Common myeloid progenitor, CD34-positive (primary cell): ENCODE data around the gene ITGA7.

ENCODE experiments used
- CTCF ChIA-PET: fragments of 350-600 bp; sonication (Branson Sonifier 250); formaldehyde crosslinking; loops from one replicate; lab custom pipeline; 2021; ENCODE audit warnings: antibody characterized with exemption; lab: Charles Lee
- POLR2A ChIA-PET: fragments of 350-600 bp; sonication (Branson Sonifier 250); formaldehyde crosslinking; loops from one replicate; lab custom pipeline; 2021; ENCODE audit warnings: antibody characterized with exemption; lab: Charles Lee
- DNase-seq, 3 donors: peaks; one replicate each; pipeline versions ENCODE4 v3.0.0 to v3.0.0-alpha.2; 2013
- H3K27ac ChIP-seq, 2 experiments: 1 replicate in 1 of 2; 2 replicates in 1 of 2; pipeline ENCODE4 v1.7.0; 2013; ENCODE audit warnings: inconsistent platforms in 2 of 2, low read length in 2 of 2, mild to moderate bottlenecking in 2 of 2, low read depth in 1 of 2, moderate library complexity in 1 of 2; ENCODE audit not compliant: severe bottlenecking in 2 of 2, insufficient read depth in 1 of 2, poor library complexity in 1 of 2
- H3K27me3 ChIP-seq, 5 experiments: replicated peaks in 2 of 5; 1 replicate in 3 of 5; 2 replicates in 2 of 5; pipeline versions ENCODE4 v1.6.1 to v1.7.0; 2013; ENCODE audit warnings: low read length in 4 of 5, mild to moderate bottlenecking in 2 of 5, moderate library complexity in 2 of 5, inconsistent platforms in 1 of 5; ENCODE audit not compliant: insufficient read depth in 5 of 5, control insufficient read depth in 4 of 5
- H3K36me3 ChIP-seq, 4 experiments: 1 replicate in 2 of 4; 2 replicates in 2 of 4; pipeline versions ENCODE4 v1.6.1 to v1.7.0; 2013; ENCODE audit warnings: low read length in 3 of 4, control low read depth in 1 of 4, mild to moderate bottlenecking in 1 of 4; ENCODE audit not compliant: control insufficient read depth in 4 of 4, insufficient read depth in 4 of 4
- H3K4me1 ChIP-seq, 4 experiments: 1 replicate in 3 of 4; 2 replicates in 1 of 4; pipeline versions ENCODE4 v1.6.1 to v1.7.1; 2013; ENCODE audit warnings: low read length in 3 of 4, mild to moderate bottlenecking in 3 of 4, control low read depth in 1 of 4, inconsistent platforms in 1 of 4, moderate library complexity in 1 of 4; ENCODE audit not compliant: control insufficient read depth in 4 of 4, insufficient read depth in 4 of 4; ENCODE audit errors: control extremely low read depth in 1 of 4
- H3K4me3 ChIP-seq, 7 experiments: 1 replicate in 4 of 7; 2 replicates in 3 of 7; pipeline versions ENCODE4 v1.5.1 to v1.7.0; 2013; ENCODE audit warnings: mild to moderate bottlenecking in 7 of 7, low read length in 6 of 7, moderate library complexity in 6 of 7, inconsistent platforms in 2 of 7, low read depth in 2 of 7, control low read depth in 1 of 7; ENCODE audit not compliant: insufficient read depth in 4 of 7, control insufficient read depth in 1 of 7; ENCODE audit errors: extremely low read depth in 1 of 7
- H3K9me3 ChIP-seq, 5 experiments: 1 replicate in 4 of 5; 2 replicates in 1 of 5; pipeline versions ENCODE4 v1.6.1 to v1.7.1; 2013; ENCODE audit warnings: low read length in 4 of 5, mild to moderate bottlenecking in 2 of 5, inconsistent platforms in 1 of 5, low read depth in 1 of 5, moderate library complexity in 1 of 5; ENCODE audit not compliant: control insufficient read depth in 4 of 5, insufficient read depth in 2 of 5; ENCODE audit errors: control extremely low read depth in 1 of 5
- WGBS: methylation state at CpG from one replicate; pipeline ENCODE4 v1.1.5; 2013; ENCODE audit not compliant: insufficient coverage; 5-methylcytosine and 5-hydroxymethylcytosine counted together

ITGA7 gene

DNA sequence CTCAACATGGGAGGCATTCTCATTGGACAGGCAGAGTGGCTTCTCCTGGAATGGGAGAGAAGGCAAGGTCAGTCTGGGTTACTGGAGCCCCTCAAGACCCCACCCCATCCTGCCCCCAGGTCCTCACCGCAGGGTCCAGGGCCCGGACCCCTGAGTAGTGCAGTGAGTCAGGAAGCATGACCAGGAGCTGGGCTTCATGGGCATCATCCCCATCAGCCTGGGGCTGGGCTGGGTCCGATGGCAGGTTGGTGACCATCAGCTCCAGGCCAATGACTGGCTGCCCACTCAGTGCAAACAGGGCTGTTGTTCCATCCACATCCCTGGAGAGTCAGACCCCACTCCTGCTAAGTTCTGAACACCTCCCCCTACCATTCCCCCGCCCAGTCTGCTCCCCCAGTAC lies 13.1 kb downstream of the ITGA7 start:
- DNase-seq, result no peak
- H3K4me3 ChIP-seq, result no peak overlapping the region
- H3K27ac ChIP-seq, result no peak overlapping the region
- H3K4me1 ChIP-seq, result no peaks in the 10 kb centered on the region
- CTCF ChIA-PET, result interaction anchor here (1.4 to 4.0 kb wide), 2 partner anchors 11 to 25 kb away, joined by 6 to 19 read pairs; no protein-coding TSS in a partner anchor
- no peaks in the 10 kb centered on the region for H3K9me3 ChIP-seq
- WGBS, result 97% methylated on average over 3 of the region's 4 CpGs
- POLR2A ChIA-PET, result no interaction called here
- H3K36me3 ChIP-seq, result no peaks in the 10 kb centered on the region
- no peaks in the 10 kb centered on the region for H3K27me3 ChIP-seq

DNA sequence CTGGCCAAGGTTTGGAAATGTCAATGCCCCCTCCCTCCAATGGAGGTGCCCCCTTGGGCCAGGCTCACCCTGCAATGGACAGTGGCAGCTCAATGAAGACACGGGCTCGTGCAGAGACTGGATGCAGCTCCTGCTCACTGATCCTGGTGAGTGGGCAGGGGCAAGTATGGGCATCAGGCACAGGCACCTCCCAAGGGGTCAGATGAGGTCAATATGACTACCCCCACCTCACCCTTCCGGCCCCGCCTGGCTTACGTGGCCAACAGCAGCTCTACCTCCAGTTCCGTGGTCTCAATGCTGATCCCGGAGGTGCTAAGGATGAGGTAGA lies 13.6 kb downstream of the ITGA7 start:
- Histone ChIP-seq H3K36me3 (no peaks in the 10 kb centered on the region), H3K27ac (no peak overlapping the region), H3K9me3 (no peaks in the 10 kb centered on the region), H3K4me3 (no peak overlapping the region), H3K4me1 (no peaks in the 10 kb centered on the region), H3K27me3 (no peaks in the 10 kb centered on the region)
- WGBS, result 100% methylated on average over 2 of the region's 7 CpGs
- POLR2A ChIA-PET, result no interaction called here
- CTCF ChIA-PET, result interaction anchor here (1.4 to 4.0 kb wide), 2 partner anchors 11 to 24 kb away, joined by 6 to 19 read pairs; no protein-coding TSS in a partner anchor
- no peak for DNase-seq

DNA sequence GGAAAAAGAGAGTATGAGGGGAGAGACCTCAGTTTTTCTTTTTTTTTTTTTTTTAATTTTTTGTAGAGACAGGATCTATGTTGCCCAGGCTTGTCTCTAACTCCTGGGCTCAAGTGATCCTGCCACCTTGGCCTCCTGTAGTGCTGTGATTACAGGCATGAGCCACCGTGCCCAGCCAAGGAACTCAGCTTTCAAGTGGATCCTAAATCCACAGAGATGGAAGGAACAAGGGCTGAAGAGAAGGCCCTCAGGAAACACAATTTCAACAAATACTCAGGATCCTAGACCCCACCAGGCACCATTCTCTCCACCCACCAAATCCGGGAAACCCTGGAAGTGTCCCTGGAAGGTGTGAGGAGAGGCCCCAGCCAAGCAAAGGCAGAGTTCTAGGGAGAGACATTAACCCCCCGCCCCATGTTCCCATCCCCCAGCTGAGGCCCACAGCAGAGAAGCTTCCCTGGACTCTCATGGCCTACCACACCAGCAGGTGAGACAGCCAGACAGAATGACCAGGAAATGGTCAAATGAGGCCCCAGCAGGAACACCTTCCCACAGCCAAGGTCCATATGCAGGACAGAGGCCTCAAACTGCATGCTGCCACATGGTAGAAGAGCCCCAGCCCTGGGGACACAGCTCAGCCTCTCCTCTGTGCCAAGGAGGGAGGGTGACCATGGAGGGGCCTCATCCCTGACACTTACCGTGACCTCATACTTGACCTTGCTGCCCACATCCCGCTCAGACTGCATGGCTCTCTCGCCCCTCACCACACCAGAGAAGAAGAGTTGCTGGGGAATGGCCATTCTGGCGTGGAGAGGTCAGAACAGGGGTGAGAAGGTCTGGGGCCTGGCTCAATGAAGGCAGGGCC lies 14.1 kb downstream of the ITGA7 start:
- ChIA-PET CTCF (interaction anchor here (1.4 to 4.0 kb wide), 2 partner anchors 12 to 23 kb away, joined by 6 to 19 read pairs; no protein-coding TSS in a partner anchor), POLR2A (no interaction called here)
- no peak overlapping the region for H3K4me3 ChIP-seq
- H3K27me3 ChIP-seq, result no peaks in the 10 kb centered on the region
- no peak overlapping the region for H3K27ac ChIP-seq
- H3K4me1 ChIP-seq, result no peaks in the 10 kb centered on the region
- WGBS, result 93% methylated on average over 6 of the region's 7 CpGs
- H3K36me3 ChIP-seq, result no peaks in the 10 kb centered on the region
- DNase-seq, result no peak
- no peaks in the 10 kb centered on the region for H3K9me3 ChIP-seq

DNA sequence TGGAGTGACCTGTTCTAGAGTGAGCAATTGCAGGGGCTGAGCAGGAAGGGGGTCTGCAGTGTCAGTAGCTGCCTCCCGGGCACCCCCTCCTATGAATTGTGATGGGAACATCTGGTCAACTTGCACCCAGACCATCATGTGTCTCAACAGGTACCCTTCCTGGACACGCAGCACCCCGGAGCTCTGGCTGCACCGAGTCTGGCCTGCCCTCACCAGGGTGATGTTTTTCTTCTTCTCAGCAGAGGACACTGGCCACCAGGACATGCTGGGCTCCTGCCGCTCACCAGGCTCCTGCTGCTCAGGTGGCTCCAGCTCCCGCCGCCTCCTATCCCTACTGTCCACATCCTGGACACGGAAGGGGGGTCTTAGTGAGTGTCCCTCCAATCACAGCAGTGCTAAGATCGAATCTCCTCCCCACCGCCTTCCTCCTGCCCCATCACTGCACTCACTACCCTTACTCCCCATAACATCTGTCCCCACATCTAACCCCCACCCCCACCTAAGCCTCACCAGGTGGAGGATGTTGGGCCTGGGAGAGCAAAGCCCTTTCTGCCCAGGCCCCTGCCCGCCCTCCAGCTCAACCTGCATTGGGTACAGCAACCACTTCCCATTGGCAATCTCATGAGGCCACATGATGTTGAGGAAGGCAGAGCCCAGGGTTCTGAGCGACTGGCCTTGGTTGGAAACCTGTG lies 14.9 kb downstream of the ITGA7 start:
- H3K27me3 ChIP-seq, result no peaks in the 10 kb centered on the region
- no peaks in the 10 kb centered on the region for H3K4me1 ChIP-seq
- H3K36me3 ChIP-seq, result no peaks in the 10 kb centered on the region
- no peak overlapping the region for H3K4me3 ChIP-seq
- ChIA-PET POLR2A (no interaction called here), CTCF (interaction anchor here (0.9 kb wide), 1 partner anchor 47 kb away, joined by 3 read pairs; no protein-coding TSS in a partner anchor)
- H3K27ac ChIP-seq, result no peak overlapping the region
- DNase-seq, result no peak
- H3K9me3 ChIP-seq, result no peaks in the 10 kb centered on the region
- WGBS, result 95% methylated on average over 9 of the region's 12 CpGs

DNA sequence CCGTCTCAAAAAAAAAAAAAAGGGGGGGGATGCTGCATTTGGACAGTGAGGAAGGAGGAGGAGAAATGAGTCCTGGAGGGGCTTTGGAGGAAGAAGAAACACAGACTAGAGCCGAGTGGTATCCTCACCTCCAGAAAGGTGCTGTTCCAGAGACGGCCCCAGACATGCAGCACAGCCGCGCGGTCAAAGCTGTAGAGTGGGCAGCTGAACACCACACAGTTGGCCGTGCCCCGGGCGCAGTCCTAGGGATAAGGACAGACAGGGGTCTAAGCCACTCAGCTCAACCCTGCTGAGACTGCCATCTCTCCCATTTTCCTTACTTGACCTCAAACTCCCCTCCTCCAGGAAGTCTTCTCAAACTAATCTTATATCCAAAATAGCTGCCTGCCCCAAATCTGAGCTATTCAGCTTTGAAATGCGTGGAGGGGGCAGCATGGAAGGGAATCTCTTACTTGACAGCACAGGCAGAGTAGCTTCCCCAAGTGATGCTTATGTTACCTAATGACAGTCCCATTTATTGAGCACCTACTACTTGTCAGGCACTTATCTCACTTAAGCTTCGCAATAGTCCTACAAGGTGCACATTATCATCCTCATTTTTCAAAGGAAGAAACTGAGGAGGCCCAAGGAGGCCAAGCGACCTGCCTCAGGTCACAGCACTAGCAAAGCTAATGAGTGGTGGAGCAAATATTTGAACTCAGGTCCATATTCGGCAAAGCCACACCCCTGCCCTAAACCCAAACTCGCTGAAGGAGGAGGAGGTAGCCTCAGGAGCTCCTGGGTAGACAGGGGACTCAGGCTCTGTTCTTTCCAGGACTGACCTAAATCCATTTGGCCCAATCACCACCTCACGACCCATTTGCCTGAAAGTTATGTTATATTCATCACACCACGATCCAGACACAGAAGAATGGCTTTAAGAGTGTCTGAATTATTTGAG lies 18.7 kb downstream of the ITGA7 start:
- H3K9me3 ChIP-seq, result no peaks in the 10 kb centered on the region
- DNase-seq, result no peak
- ChIA-PET POLR2A (no interaction called here), CTCF (interaction anchor here (1.1 to 1.4 kb wide), 3 partner anchors 8 to 33 kb away, joined by 3 to 4 read pairs (median 3); no protein-coding TSS in a partner anchor)
- H3K4me1 ChIP-seq, result peaks cover 0 to 5% (median 0%) of the 10 kb centered on the region in 4 experiments
- H3K27ac ChIP-seq, result no peak overlapping the region
- no peak overlapping the region for H3K4me3 ChIP-seq
- no peaks in the 10 kb centered on the region for H3K36me3 ChIP-seq
- H3K27me3 ChIP-seq, result no peaks in the 10 kb centered on the region
- 95% methylated on average over 11 of the region's 16 CpGs for WGBS

DNA sequence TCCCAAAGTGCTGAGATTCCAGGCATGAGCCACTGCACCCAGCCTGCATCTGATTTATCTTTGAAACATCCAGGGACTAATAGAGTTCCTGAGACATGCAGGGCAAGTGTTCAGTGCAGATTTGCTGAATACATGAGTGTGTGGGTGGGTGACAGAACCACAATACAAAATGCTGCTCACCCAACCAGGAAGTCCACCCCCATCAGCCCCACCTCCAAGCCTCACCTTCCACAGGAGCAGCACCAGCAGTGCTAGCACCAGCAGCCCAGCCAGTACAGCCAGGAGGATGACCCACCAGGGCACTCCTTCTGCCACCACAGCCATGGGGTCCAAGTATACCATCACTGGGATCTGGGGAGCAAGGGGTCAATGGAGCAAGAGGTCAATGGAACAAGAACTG lies 20.0 kb downstream of the ITGA7 start:
- ChIA-PET POLR2A (no interaction called here), CTCF (interaction anchor here (1.3 kb wide), 1 partner anchor 9 kb away, joined by 4 read pairs; no protein-coding TSS in a partner anchor)
- DNase-seq, result no peak

More for the DNA sequence above, 20.0 kb downstream of the ITGA7 start:
- H3K27me3 ChIP-seq, result no peaks in the 10 kb centered on the region
- H3K4me3 ChIP-seq, result no peak overlapping the region
- H3K27ac ChIP-seq, result no peak overlapping the region
- H3K36me3 ChIP-seq, result no peaks in the 10 kb centered on the region
- H3K4me1 ChIP-seq, result peaks cover 0 to 5% (median 0%) of the 10 kb centered on the region in 4 experiments
- no peaks in the 10 kb centered on the region for H3K9me3 ChIP-seq
